ENCODE results near the gene HDC.

Gene HDC

GRCh38 chr15:50250760-50251394 is 14.6 kb downstream of the HDC start:
- no peak overlapping the region for H3K9ac ChIP-seq (ENCODE audit: low read depth, low read length)
- H3K27ac ChIP-seq (ENCODE audit: low read length), result no peak overlapping the region
- H3K9me3 ChIP-seq (ENCODE audit: insufficient read depth, low read length, severe bottlenecking), result no peaks in the 10 kb centered on the region
- no peaks in the 10 kb centered on the region for H3K27me3 ChIP-seq (ENCODE audit: insufficient read depth, low read length, poor library complexity)
- no peak overlapping the region for H2AFZ ChIP-seq (ENCODE audit: low read depth, low read length)
- H3K36me3 ChIP-seq (ENCODE audit: insufficient read depth, low read length), result no peaks in the 10 kb centered on the region
- ATAC-seq (ENCODE audit: insufficient read depth, low read depth) (no peak), DNase-seq (no peak)
- H3K79me2 ChIP-seq (ENCODE audit: insufficient read depth, low read length), result no peaks in the 10 kb centered on the region
- TF ChIP-seq EZH2 (IDR thresholded peaks at IDR 0.05; ENCODE audit: borderline replicate concordance, low read depth, low read length, severe bottlenecking), result no peak
- TF ChIP-seq, protein P1, sequence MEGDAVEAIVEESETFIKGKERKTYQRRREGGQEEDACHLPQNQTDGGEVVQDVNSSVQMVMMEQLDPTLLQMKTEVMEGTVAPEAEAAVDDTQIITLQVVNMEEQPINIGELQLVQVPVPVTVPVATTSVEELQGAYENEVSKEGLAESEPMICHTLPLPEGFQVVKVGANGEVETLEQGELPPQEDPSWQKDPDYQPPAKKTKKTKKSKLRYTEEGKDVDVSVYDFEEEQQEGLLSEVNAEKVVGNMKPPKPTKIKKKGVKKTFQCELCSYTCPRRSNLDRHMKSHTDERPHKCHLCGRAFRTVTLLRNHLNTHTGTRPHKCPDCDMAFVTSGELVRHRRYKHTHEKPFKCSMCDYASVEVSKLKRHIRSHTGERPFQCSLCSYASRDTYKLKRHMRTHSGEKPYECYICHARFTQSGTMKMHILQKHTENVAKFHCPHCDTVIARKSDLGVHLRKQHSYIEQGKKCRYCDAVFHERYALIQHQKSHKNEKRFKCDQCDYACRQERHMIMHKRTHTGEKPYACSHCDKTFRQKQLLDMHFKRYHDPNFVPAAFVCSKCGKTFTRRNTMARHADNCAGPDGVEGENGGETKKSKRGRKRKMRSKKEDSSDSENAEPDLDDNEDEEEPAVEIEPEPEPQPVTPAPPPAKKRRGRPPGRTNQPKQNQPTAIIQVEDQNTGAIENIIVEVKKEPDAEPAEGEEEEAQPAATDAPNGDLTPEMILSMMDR (IDR thresholded peaks at IDR 0.05; ENCODE audit: borderline replicate concordance, extremely low read depth, low read length, poor library complexity, severe bottlenecking), result no peak
- H3K4me2 ChIP-seq (ENCODE audit: insufficient read depth, low read length), result no peak overlapping the region
- H4K20me1 ChIP-seq (ENCODE audit: insufficient read depth, low read length), result no peaks in the 10 kb centered on the region
- H3K4me1 ChIP-seq (ENCODE audit: insufficient read depth, low read length), result peaks cover 16% of the 10 kb centered on the region
- no peak overlapping the region for H3K4me3 ChIP-seq (ENCODE audit: low read depth in 1 of 2, low read length in 2 of 2)

DNA sequence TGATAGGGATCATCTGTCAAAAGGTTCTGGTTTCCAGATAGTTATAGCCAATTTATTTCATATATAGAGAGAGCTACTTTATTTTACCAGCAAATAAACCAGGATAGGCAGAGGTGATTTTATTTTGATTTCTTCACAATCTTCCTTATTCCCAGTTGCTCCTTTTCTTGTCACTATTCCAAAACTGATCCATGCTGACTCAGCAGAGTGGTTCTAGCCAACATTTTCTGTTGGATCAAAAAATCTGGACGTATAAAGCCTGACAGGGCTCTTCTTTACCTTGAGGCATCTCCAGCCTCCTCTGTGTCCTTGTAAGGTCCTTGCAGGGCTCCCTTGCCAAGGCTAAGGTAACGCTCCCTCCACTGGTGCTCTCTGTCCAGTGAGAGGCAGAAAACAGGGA is 15.8 kb downstream of the HDC start:
- no peak overlapping the region for H2AFZ ChIP-seq (ENCODE audit: low read depth, low read length)
- H3K79me2 ChIP-seq (ENCODE audit: insufficient read depth, low read length), result no peaks in the 10 kb centered on the region
- no peak for DNase-seq
- H4K20me1 ChIP-seq (ENCODE audit: insufficient read depth, low read length), result no peaks in the 10 kb centered on the region
- TF ChIP-seq, protein P1 (IDR thresholded peaks at IDR 0.05; ENCODE audit: borderline replicate concordance, extremely low read depth, low read length, poor library complexity, severe bottlenecking), result no peak
- no peak for TF ChIP-seq EZH2 (IDR thresholded peaks at IDR 0.05; ENCODE audit: borderline replicate concordance, low read depth, low read length, severe bottlenecking)
- no peak overlapping the region for H3K4me2 ChIP-seq (ENCODE audit: insufficient read depth, low read length)
- H3K9me3 ChIP-seq (ENCODE audit: insufficient read depth, low read length, severe bottlenecking), result no peaks in the 10 kb centered on the region
- H3K9ac ChIP-seq (ENCODE audit: low read depth, low read length), result no peak overlapping the region
- H3K27ac ChIP-seq (ENCODE audit: low read length), result no peak overlapping the region
- H3K36me3 ChIP-seq (ENCODE audit: insufficient read depth, low read length), result no peaks in the 10 kb centered on the region
- peaks cover 16% of the 10 kb centered on the region for H3K4me1 ChIP-seq (ENCODE audit: insufficient read depth, low read length)
- no peak for ATAC-seq (ENCODE audit: insufficient read depth, low read depth)
- no peaks in the 10 kb centered on the region for H3K27me3 ChIP-seq (ENCODE audit: insufficient read depth, low read length, poor library complexity)
- no peak overlapping the region for H3K4me3 ChIP-seq (ENCODE audit: low read depth in 1 of 2, low read length in 2 of 2)

- H3K36me3 ChIP-seq (ENCODE audit: insufficient read depth, low read length), result no peaks in the 10 kb centered on the region
- ATAC-seq (ENCODE audit: insufficient read depth, low read depth), result no peak
- H3K9me3 ChIP-seq (ENCODE audit: insufficient read depth, low read length, severe bottlenecking), result no peaks in the 10 kb centered on the region
Observed at GRCh38 chr15:50248994-50249582, 16.4 kb downstream of the HDC start.

More at GRCh38 chr15:50248994-50249582, 16.4 kb downstream of the HDC start:
- Histone ChIP-seq H3K9ac (ENCODE audit: low read depth, low read length) (no peak overlapping the region), H3K4me2 (ENCODE audit: insufficient read depth, low read length) (no peak overlapping the region), H3K4me3 (ENCODE audit: low read depth in 1 of 2, low read length in 2 of 2) (no peak overlapping the region), H3K27ac (ENCODE audit: low read length) (no peak overlapping the region), H4K20me1 (ENCODE audit: insufficient read depth, low read length) (no peaks in the 10 kb centered on the region), H3K27me3 (ENCODE audit: insufficient read depth, low read length, poor library complexity) (no peaks in the 10 kb centered on the region), H3K79me2 (ENCODE audit: insufficient read depth, low read length) (no peaks in the 10 kb centered on the region), H2AFZ (ENCODE audit: low read depth, low read length) (no peak overlapping the region; the same call in 1 of the 2 replicates), H3K4me1 (ENCODE audit: insufficient read depth, low read length) (peaks cover 16% of the 10 kb centered on the region)
- TF ChIP-seq EZH2 (IDR thresholded peaks at IDR 0.05; ENCODE audit: borderline replicate concordance, low read depth, low read length, severe bottlenecking), result no peak
- TF ChIP-seq, protein P1 (IDR thresholded peaks at IDR 0.05; ENCODE audit: borderline replicate concordance, extremely low read depth, low read length, poor library complexity, severe bottlenecking), result no peak
- DNase-seq, result no peak
